ENCODE measurements around the gene ATP5F1D. TPM values are rescaled to one million over a fixed set of nuclear protein-coding genes. Genes with fewer than 3 reads are reported as not detected.

ATP5F1D gene
- total and polyA plus RNA-seq, 2 of the 13 experiments (the other 11 are each of a cell fraction or from before 2014, with no cell fraction given), result 39.4 to 78.7 TPM

DNA sequence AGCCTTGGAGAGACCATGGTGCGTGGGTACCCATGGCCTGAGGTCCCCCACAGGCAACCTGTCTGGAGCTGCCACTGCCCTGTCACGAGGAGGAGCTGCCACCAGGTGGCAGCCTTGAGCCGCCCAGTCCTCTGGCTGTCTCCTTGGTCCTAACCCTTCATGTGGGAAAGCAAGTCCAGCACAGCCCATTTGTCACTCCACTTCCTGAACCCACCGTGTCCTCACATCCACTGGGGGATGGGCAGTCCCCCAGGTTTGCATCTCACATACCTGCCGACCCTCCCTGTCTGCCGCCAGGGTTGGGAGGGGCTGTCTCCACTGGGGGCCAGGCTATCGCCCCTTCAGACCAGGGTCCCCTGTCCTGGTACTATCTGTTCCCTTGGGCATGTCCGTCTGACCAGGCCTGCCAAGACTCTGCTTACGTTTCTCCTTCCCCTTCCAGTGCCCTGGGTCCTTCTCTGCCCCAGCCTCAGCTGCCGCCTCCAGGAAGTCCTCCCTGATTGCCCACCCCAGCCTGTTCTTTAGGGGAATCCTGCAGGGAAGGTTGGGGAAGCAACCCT lies 38.3 kb downstream of the ATP5F1D start (continued):
- TF ChIP-seq, protein P1, sequence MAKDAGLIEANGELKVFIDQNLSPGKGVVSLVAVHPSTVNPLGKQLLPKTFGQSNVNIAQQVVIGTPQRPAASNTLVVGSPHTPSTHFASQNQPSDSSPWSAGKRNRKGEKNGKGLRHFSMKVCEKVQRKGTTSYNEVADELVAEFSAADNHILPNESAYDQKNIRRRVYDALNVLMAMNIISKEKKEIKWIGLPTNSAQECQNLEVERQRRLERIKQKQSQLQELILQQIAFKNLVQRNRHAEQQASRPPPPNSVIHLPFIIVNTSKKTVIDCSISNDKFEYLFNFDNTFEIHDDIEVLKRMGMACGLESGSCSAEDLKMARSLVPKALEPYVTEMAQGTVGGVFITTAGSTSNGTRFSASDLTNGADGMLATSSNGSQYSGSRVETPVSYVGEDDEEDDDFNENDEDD (CRISPR knock-in tag; IDR thresholded peaks at IDR 0.05; ENCODE audit: borderline replicate concordance), result 0 out of 2 replicates have a peak, but pooled peaks have one; percentile 27
- no peak for TF ChIP-seq AKAP8 (CRISPR knock-in tag; IDR thresholded peaks at IDR 0.05)
- TF ChIP-seq ZKSCAN8 (CRISPR knock-in tag; IDR thresholded peaks at IDR 0.05; ENCODE audit: borderline replicate concordance), result peak; percentile 30; the same call in 1 of the 2 replicates
- no peak for TF ChIP-seq NR2F6 (IDR thresholded peaks at IDR 0.05)
- TF ChIP-seq NR2F6 (CRISPR knock-in tag; IDR thresholded peaks at IDR 0.05), result no peak
- TF ChIP-seq ZFX (CRISPR knock-in tag; IDR thresholded peaks at IDR 0.05; ENCODE audit: low read depth), result peak; percentile 44; the same call in 1 of the 2 replicates
- TF ChIP-seq ZNF451 (CRISPR knock-in tag; IDR thresholded peaks at IDR 0.05), result no peak
- TF ChIP-seq RFX1 (IDR thresholded peaks at IDR 0.05), result no peak
- TF ChIP-seq, protein P2, sequence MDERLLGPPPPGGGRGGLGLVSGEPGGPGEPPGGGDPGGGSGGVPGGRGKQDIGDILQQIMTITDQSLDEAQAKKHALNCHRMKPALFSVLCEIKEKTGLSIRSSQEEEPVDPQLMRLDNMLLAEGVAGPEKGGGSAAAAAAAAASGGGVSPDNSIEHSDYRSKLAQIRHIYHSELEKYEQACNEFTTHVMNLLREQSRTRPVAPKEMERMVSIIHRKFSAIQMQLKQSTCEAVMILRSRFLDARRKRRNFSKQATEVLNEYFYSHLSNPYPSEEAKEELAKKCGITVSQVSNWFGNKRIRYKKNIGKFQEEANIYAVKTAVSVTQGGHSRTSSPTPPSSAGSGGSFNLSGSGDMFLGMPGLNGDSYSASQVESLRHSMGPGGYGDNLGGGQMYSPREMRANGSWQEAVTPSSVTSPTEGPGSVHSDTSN (CRISPR knock-in tag; IDR thresholded peaks at IDR 0.05), result no peak
- TF ChIP-seq ZNF383 (CRISPR knock-in tag; IDR thresholded peaks at IDR 0.05; ENCODE audit: borderline replicate concordance), result no peak
- TF ChIP-seq, protein P3, sequence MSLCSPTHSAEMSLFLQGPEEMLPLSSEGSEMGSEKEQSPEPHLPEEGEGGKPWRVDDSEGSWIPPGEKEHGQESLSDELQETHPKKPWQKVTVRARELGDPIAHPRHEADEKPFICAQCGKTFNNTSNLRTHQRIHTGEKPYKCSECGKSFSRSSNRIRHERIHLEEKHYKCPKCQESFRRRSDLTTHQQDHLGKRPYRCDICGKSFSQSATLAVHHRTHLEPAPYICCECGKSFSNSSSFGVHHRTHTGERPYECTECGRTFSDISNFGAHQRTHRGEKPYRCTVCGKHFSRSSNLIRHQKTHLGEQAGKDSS (CRISPR knock-in tag; IDR thresholded peaks at IDR 0.05; ENCODE audit: borderline replicate concordance, low read depth), result 0 out of 2 replicates have a peak, but pooled peaks have one; percentile 67
- no peak for TF ChIP-seq HCFC1 (IDR thresholded peaks at IDR 0.05; ENCODE audit: low read depth, low read length)
- TF ChIP-seq ZNF432 (CRISPR knock-in tag; IDR thresholded peaks at IDR 0.05; ENCODE audit: borderline replicate concordance), result no peak
- TF ChIP-seq SRSF9 (IDR thresholded peaks at IDR 0.05; ENCODE audit: borderline replicate concordance, insufficient read depth, low read depth, low read length, poor library complexity, severe bottlenecking), result no peak
- TF ChIP-seq, protein P4, sequence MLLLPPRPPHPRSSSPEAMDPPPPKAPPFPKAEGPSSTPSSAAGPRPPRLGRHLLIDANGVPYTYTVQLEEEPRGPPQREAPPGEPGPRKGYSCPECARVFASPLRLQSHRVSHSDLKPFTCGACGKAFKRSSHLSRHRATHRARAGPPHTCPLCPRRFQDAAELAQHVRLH (CRISPR knock-in tag; IDR thresholded peaks at IDR 0.05; ENCODE audit: borderline replicate concordance, low read depth), result peak; percentile 64; the same call in 1 of the 2 replicates
- no peak for TF ChIP-seq ZNF670 (CRISPR knock-in tag; IDR thresholded peaks at IDR 0.05; ENCODE audit: borderline replicate concordance)
- TF ChIP-seq, protein P5, sequence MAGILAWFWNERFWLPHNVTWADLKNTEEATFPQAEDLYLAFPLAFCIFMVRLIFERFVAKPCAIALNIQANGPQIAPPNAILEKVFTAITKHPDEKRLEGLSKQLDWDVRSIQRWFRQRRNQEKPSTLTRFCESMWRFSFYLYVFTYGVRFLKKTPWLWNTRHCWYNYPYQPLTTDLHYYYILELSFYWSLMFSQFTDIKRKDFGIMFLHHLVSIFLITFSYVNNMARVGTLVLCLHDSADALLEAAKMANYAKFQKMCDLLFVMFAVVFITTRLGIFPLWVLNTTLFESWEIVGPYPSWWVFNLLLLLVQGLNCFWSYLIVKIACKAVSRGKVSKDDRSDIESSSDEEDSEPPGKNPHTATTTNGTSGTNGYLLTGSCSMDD (CRISPR knock-in tag; IDR thresholded peaks at IDR 0.05), result no peak
- TF ChIP-seq ZNF768 (CRISPR knock-in tag; IDR thresholded peaks at IDR 0.05), result no peak
- TF ChIP-seq, protein P6, sequence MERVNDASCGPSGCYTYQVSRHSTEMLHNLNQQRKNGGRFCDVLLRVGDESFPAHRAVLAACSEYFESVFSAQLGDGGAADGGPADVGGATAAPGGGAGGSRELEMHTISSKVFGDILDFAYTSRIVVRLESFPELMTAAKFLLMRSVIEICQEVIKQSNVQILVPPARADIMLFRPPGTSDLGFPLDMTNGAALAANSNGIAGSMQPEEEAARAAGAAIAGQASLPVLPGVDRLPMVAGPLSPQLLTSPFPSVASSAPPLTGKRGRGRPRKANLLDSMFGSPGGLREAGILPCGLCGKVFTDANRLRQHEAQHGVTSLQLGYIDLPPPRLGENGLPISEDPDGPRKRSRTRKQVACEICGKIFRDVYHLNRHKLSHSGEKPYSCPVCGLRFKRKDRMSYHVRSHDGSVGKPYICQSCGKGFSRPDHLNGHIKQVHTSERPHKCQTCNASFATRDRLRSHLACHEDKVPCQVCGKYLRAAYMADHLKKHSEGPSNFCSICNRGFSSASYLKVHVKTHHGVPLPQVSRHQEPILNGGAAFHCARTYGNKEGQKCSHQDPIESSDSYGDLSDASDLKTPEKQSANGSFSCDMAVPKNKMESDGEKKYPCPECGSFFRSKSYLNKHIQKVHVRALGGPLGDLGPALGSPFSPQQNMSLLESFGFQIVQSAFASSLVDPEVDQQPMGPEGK (CRISPR knock-in tag; IDR thresholded peaks at IDR 0.05), result peak; percentile 57; the same call in 1 of the 2 replicates

Measured in HepG2 (cell line).